Ishikawa (cell line): ENCODE results near the gene SOS2.

ENCODE experiments used
- CEBPB ChIP-seq: IDR thresholded peaks from 2 replicates; pipeline ENCODE4 v1.6.1; 2012
- CREB1 ChIP-seq: IDR thresholded peaks from 2 replicates; pipeline ENCODE4 v1.6.1; 2012; ENCODE audit warnings: low read depth
- EGR1 ChIP-seq: IDR thresholded peaks from 2 replicates; pipeline ENCODE4 v1.6.1; 2012
- EP300 ChIP-seq: IDR thresholded peaks from 2 replicates; pipeline ENCODE4 v1.6.1; 2012; ENCODE audit warnings: borderline replicate concordance
- FOXM1 ChIP-seq: IDR thresholded peaks from 2 replicates; pipeline ENCODE4 v1.6.1; 2012; ENCODE audit warnings: low read depth, borderline replicate concordance
- MAX ChIP-seq: IDR thresholded peaks from 2 replicates; pipeline ENCODE4 v1.6.1; 2012
- NFIC ChIP-seq: IDR thresholded peaks from 2 replicates; pipeline ENCODE4 v1.6.1; 2012
- RAD21 ChIP-seq: IDR thresholded peaks from 2 replicates; pipeline ENCODE4 v1.6.1; 2012; ENCODE audit warnings: low read depth
- TAF1 ChIP-seq: IDR thresholded peaks from 2 replicates; pipeline ENCODE4 v1.6.1; 2012; ENCODE audit warnings: low read depth, mild to moderate bottlenecking
- TCF12 ChIP-seq: IDR thresholded peaks from 2 replicates; pipeline ENCODE4 v1.6.1; 2012; ENCODE audit warnings: low read depth
- TEAD4 ChIP-seq: IDR thresholded peaks from 2 replicates; pipeline ENCODE4 v1.6.1; 2012
- USF1 ChIP-seq: IDR thresholded peaks from 2 replicates; pipeline ENCODE4 v1.6.1; 2012
- YY1 ChIP-seq: IDR thresholded peaks from 2 replicates; pipeline ENCODE4 v1.6.1; 2012; ENCODE audit warnings: low read depth
- TF ChIP-seq, protein P1 (sequence below): IDR thresholded peaks from 2 replicates; pipeline ENCODE4 v1.6.1; 2012; ENCODE audit warnings: low read depth, mild to moderate bottlenecking

DNA sequence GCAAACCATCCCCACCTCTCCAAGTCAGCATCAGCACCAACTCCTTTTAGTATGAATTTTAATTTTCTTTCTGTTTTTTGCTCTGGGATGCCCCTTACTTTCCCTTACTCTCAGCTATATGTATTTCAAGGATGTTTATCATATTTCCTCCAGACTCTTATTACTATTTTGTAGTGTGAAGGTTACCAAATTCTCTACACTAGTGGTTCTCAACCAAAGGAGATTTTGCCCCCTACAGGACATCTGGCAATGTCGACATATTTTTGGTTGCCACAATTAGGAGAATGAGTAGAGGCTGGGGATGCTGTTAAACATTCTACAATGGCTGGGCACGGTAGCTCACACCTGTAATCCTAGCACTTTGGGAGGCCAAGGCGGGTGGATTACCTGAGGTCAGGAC, 29.1 kb upstream of the SOS2 start:
- no peak for TF ChIP-seq USF1
- TF ChIP-seq FOXM1 = no peak
- no peak for TF ChIP-seq MAX
- TF ChIP-seq EP300 = no peak
- TF ChIP-seq CEBPB = no peak
- no peak for TF ChIP-seq EGR1
- no peak for TF ChIP-seq TEAD4
- TF ChIP-seq TCF12 = no peak
- no peak for TF ChIP-seq YY1
- TF ChIP-seq, protein P1, sequence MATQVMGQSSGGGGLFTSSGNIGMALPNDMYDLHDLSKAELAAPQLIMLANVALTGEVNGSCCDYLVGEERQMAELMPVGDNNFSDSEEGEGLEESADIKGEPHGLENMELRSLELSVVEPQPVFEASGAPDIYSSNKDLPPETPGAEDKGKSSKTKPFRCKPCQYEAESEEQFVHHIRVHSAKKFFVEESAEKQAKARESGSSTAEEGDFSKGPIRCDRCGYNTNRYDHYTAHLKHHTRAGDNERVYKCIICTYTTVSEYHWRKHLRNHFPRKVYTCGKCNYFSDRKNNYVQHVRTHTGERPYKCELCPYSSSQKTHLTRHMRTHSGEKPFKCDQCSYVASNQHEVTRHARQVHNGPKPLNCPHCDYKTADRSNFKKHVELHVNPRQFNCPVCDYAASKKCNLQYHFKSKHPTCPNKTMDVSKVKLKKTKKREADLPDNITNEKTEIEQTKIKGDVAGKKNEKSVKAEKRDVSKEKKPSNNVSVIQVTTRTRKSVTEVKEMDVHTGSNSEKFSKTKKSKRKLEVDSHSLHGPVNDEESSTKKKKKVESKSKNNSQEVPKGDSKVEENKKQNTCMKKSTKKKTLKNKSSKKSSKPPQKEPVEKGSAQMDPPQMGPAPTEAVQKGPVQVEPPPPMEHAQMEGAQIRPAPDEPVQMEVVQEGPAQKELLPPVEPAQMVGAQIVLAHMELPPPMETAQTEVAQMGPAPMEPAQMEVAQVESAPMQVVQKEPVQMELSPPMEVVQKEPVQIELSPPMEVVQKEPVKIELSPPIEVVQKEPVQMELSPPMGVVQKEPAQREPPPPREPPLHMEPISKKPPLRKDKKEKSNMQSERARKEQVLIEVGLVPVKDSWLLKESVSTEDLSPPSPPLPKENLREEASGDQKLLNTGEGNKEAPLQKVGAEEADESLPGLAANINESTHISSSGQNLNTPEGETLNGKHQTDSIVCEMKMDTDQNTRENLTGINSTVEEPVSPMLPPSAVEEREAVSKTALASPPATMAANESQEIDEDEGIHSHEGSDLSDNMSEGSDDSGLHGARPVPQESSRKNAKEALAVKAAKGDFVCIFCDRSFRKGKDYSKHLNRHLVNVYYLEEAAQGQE = no peak
- no peak for TF ChIP-seq NFIC
- no peak for TF ChIP-seq CREB1
- TF ChIP-seq RAD21 = peak; percentile 43
- no peak for TF ChIP-seq TAF1
